GM13977 (cell line): ENCODE data around the gene MRGPRD.

Experiments
- DNase-seq: peaks from one replicate; pipeline ENCODE4 v3.0.0; 2012; ENCODE audit warnings: low spot score
- CTCF ChIP-seq: IDR thresholded peaks from 2 replicates; pipeline ENCODE4 v1.5.1; 2012; ENCODE audit warnings: mild to moderate bottlenecking, control low read depth; ENCODE audit not compliant: insufficient read depth; ENCODE audit errors: extremely low read depth, missing control alignments
- in situ Hi-C: fragments of 300-500 bp; cut with MboI; formaldehyde crosslinking; loops from one replicate; pipeline ENCODE4 v1.12.0; 2022; ENCODE audit warnings: low sequenced_read_pairs, low pct_unique_long_range_greater_than_20kb, mixed read lengths, inconsistent platforms; ENCODE audit not compliant: unreplicated experiment

MRGPRD gene

GRCh38 chr11:68932933-68933577 is 47.7 kb downstream of the MRGPRD start:
- no peak for DNase-seq
- in situ Hi-C loops: no loop called here
- no peak for TF ChIP-seq CTCF

- DNase-seq: no peak
- in situ Hi-C loops: no loop called here
- TF ChIP-seq CTCF: no peak
These were observed 48.4 kb downstream of the MRGPRD start for GRCh38 chr11:68932358-68932757.

DNA sequence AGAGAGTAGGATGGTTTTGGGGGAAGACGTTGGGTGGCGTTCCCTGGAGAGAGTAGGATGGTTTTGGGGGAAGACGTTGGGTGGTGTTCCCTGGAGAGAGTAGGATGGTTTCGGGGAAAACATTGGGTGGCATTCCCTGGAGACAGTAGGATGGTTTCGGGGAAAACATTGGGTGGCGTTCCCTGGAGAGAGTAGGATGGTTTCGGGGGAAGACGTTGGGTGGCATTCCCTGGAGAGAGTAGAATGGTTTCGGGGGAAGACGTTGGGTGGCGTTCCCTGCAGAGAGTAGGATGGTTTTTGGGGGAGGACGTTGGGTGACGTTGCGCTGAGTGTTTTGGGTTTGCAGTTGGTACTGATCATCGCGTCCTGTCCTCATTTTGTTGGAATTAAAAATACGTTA is 48.9 kb downstream of the MRGPRD start:
- TF ChIP-seq CTCF: no peak
- in situ Hi-C loops: no loop called here

DNA sequence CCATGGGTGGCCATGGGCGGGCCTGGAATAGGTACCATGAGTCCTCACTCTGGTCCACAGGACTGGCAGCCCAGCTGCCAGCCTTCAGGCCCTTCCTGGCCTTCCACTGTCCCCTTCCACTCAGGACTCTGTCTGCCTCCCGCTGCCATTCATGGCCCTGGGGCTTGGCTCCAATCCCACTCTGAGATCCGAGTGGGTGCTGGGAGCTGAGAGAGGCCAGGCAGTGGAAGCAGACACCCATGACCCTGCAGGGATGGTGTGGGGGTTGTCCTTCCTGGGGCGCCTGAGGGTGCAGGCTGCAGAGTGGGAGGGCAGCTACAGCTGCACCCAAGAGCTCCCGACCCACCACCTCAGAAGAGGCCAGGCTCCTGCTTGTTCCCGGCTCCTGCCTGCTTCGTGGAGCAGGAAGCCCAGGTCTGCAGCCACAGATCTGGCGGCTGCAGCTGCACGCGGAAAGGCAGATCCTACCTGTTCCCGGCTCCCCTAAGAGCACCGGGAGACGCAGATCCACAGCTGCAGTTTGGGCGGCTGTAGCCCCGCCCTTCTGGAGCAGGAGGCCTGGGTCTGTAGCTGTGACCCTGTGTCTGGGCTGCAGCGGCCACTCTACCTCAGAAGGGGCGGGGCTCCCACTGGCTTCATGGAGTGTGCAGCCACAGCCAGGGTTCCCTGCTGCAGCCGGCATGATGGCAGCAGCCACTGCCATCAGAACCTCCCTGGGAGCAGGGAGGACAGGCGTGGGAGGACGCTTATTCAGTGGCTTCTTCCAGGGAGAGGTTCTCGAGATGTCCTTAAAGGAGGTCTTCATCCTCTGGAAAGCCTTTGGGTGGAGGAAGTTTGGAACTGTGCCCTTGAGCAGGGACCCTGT is 49.6 kb downstream of the MRGPRD start:
- in situ Hi-C loops: no loop called here

More for the DNA sequence above, 48.9 kb downstream of the MRGPRD start:
- DNase-seq: no peak

More for the DNA sequence above, 49.6 kb downstream of the MRGPRD start:
- TF ChIP-seq CTCF: no peak
- DNase-seq: no peak
